ENCODE measurements around the gene SEC14L2.

SEC14L2 gene

DNA sequence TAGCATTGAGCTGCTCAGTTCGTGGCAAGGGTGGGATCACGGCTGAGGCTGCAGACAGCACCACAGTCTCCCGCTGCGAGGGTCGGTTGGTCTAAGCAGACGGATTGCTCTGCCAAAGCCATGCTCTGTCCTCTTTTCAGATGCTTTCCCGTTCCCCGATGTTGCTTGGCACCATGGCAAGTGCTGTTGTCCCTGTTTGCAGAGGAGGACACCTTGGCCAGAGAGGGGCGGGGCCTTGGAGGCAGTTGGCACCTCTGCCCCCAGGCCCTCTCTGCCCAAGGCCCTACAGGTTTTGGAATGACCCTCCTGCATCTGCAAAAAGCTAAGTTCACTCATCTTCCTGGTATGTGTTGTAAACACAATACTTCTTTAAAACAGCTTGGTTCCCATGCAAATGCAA lies 28.4 kb upstream of the SEC14L2 start:
- ChIA-PET POLR2A (interaction anchor here (0.9 to 1.6 kb wide), 2 partner anchors 12 to 55 kb away, joined by 3 to 14 read pairs; partner anchors contain the start of genes CCDC157 and SF3A1), CTCF (interaction anchor here (0.6 to 1.4 kb wide), 4 partner anchors 18 to 141 kb away, joined by 3 to 9 read pairs (median 6); no protein-coding TSS in a partner anchor)
- no peak overlapping the region for H3K4me3 ChIP-seq (ENCODE audit: low read depth, low read length)
- H3K9me3 ChIP-seq (ENCODE audit: control insufficient read depth, insufficient read depth, low read depth, low read length), result no peaks in the 10 kb centered on the region
- H3K36me3 ChIP-seq (ENCODE audit: control insufficient read depth in 2 of 2, insufficient read depth in 1 of 2, low read length in 2 of 2), result peaks cover 0 to 8% of the 10 kb centered on the region in 2 experiments; a peak in 2 of 3 replicates
- H3K4me1 ChIP-seq (ENCODE audit: control insufficient read depth, insufficient read depth, low read length), result no peaks in the 10 kb centered on the region
- TF ChIP-seq ZNF138 (tag by site-specific recombination; IDR thresholded peaks at IDR 0.05; ENCODE audit: borderline replicate concordance) (no peak), ZNF596 (tag by site-specific recombination; IDR thresholded peaks at IDR 0.05) (no peak), ZNF692 (tag by site-specific recombination; IDR thresholded peaks at IDR 0.05) (no peak), ZNF664 (tag by site-specific recombination; IDR thresholded peaks at IDR 0.05) (no peak), ZNF561 (tag by site-specific recombination; IDR thresholded peaks at IDR 0.05; ENCODE audit: borderline replicate concordance) (no peak), REPIN1 (tag by site-specific recombination; IDR thresholded peaks at IDR 0.05; ENCODE audit: low read depth) (no peak), ZBTB48 (tag by site-specific recombination; IDR thresholded peaks at IDR 0.05) (no peak)
- TF ChIP-seq, protein P1, sequence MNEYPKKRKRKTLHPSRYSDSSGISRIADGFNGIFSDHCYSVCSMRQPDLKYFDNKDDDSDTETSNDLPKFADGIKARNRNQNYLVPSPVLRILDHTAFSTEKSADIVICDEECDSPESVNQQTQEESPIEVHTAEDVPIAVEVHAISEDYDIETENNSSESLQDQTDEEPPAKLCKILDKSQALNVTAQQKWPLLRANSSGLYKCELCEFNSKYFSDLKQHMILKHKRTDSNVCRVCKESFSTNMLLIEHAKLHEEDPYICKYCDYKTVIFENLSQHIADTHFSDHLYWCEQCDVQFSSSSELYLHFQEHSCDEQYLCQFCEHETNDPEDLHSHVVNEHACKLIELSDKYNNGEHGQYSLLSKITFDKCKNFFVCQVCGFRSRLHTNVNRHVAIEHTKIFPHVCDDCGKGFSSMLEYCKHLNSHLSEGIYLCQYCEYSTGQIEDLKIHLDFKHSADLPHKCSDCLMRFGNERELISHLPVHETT (tag by site-specific recombination; IDR thresholded peaks at IDR 0.05), result no peak
- no peak overlapping the region for H3K27ac ChIP-seq (ENCODE audit: extremely low read depth, low read depth, low read length)

DNA sequence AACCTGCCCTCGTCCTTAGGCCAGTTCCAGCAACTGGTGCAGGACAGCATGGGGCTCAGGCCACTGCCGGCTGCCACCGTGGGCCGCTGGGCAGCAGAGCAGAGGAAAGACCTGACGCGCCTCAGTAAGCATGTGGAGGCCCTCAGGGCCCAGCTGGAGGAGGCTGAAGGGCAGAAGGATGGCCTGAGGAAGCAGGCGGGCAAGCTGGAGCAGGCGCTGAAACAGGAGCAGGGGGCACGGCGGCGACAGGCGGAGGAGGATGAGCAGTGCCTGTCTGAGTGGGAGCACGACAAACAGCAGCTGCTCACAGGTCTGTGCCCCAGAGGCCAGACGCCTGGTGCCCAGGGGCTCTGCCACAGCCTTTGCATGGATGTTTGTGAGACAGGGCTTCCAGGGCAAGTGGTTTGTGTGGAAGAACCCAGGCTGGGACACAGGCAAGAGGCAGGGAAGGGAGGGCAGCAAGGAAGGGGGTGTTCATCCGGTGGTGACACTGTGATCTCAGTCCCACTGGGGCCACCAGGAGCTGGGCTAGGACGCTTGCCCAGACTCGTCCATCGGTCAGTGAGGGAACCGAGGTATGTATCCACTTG lies 26.1 kb upstream of the SEC14L2 start:
- TF ChIP-seq KLF16 (tag by site-specific recombination; IDR thresholded peaks at IDR 0.05), result no peak
- no peak for TF ChIP-seq ZNF830 (tag by site-specific recombination; IDR thresholded peaks at IDR 0.05; ENCODE audit: low read depth)
- TF ChIP-seq ZNF292 (tag by site-specific recombination; IDR thresholded peaks at IDR 0.05; ENCODE audit: borderline replicate concordance, low read depth), result no peak
- ChIA-PET POLR2A (interaction anchor here (0.9 to 1.4 kb wide), 2 partner anchors 12 to 14 kb away, joined by 3 to 6 read pairs; partner anchors contain the start of genes CCDC157 and SF3A1), CTCF (interaction anchor here (0.5 to 0.7 kb wide), 2 partner anchors 15 to 17 kb away, joined by 3 read pairs; no protein-coding TSS in a partner anchor)
- Histone ChIP-seq H3K4me1 (ENCODE audit: control insufficient read depth, insufficient read depth, low read length) (no peaks in the 10 kb centered on the region), H3K27ac (ENCODE audit: extremely low read depth, low read depth, low read length) (no peak overlapping the region), H3K9me3 (ENCODE audit: control insufficient read depth, insufficient read depth, low read depth, low read length) (no peaks in the 10 kb centered on the region), H3K4me3 (ENCODE audit: low read depth, low read length) (no peak overlapping the region), H3K36me3 (ENCODE audit: control insufficient read depth in 2 of 2, insufficient read depth in 1 of 2, low read length in 2 of 2) (peaks cover 0 to 19% of the 10 kb centered on the region in 2 experiments; a peak in 1 of 3 replicates)

- no peak overlapping the region for H3K4me3 ChIP-seq (ENCODE audit: low read depth, low read length)
- ChIA-PET POLR2A (interaction anchor here (0.9 to 1.4 kb wide), 2 partner anchors 11 to 15 kb away, joined by 3 to 6 read pairs; partner anchors contain the start of genes CCDC157 and SF3A1), CTCF (interaction anchor here (0.5 to 0.7 kb wide), 2 partner anchors 14 to 18 kb away, joined by 3 read pairs; no protein-coding TSS in a partner anchor)
- no peaks in the 10 kb centered on the region for H3K4me1 ChIP-seq (ENCODE audit: control insufficient read depth, insufficient read depth, low read length)
- H3K27ac ChIP-seq (ENCODE audit: extremely low read depth, low read depth, low read length), result no peak overlapping the region
- no peaks in the 10 kb centered on the region for H3K9me3 ChIP-seq (ENCODE audit: control insufficient read depth, insufficient read depth, low read depth, low read length)
- peaks cover 0 to 14% of the 10 kb centered on the region in 2 experiments; a peak in 1 of 3 replicates for H3K36me3 ChIP-seq (ENCODE audit: control insufficient read depth in 2 of 2, insufficient read depth in 1 of 2, low read length in 2 of 2)
- TF ChIP-seq ZNF19 (tag by site-specific recombination; IDR thresholded peaks at IDR 0.05; ENCODE audit: low read depth) (no peak), ZNF610 (tag by site-specific recombination; IDR thresholded peaks at IDR 0.05; ENCODE audit: borderline replicate concordance) (no peak), ZFHX2 (tag by site-specific recombination; conservative IDR thresholded peaks at IDR 0.05) (no peak), ZBTB20 (tag by site-specific recombination; IDR thresholded peaks at IDR 0.05) (no peak), ZBTB7A (tag by site-specific recombination; IDR thresholded peaks at IDR 0.05; ENCODE audit: low read depth) (no peak), ZNF146 (tag by site-specific recombination; IDR thresholded peaks at IDR 0.05) (no peak), ZNF223 (tag by site-specific recombination; IDR thresholded peaks at IDR 0.05) (no peak), PBX3 (CRISPR knock-in tag; IDR thresholded peaks at IDR 0.05) (no peak), ZNF792 (tag by site-specific recombination; IDR thresholded peaks at IDR 0.05) (no peak), ZNF501 (tag by site-specific recombination; IDR thresholded peaks at IDR 0.05) (no peak), ZNF366 (tag by site-specific recombination; conservative IDR thresholded peaks at IDR 0.05) (no peak), ZNF76 (tag by site-specific recombination; IDR thresholded peaks at IDR 0.05; ENCODE audit: borderline replicate concordance, low read depth) (no peak)
- TF ChIP-seq, protein P2, sequence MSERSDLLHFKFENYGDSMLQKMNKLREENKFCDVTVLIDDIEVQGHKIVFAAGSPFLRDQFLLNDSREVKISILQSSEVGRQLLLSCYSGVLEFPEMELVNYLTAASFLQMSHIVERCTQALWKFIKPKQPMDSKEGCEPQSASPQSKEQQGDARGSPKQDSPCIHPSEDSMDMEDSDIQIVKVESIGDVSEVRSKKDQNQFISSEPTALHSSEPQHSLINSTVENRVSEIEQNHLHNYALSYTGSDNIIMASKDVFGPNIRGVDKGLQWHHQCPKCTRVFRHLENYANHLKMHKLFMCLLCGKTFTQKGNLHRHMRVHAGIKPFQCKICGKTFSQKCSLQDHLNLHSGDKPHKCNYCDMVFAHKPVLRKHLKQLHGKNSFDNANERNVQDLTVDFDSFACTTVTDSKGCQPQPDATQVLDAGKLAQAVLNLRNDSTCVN (tag by site-specific recombination; optimal IDR thresholded peaks at IDR 0.05), result no peak
- TF ChIP-seq, protein P3, sequence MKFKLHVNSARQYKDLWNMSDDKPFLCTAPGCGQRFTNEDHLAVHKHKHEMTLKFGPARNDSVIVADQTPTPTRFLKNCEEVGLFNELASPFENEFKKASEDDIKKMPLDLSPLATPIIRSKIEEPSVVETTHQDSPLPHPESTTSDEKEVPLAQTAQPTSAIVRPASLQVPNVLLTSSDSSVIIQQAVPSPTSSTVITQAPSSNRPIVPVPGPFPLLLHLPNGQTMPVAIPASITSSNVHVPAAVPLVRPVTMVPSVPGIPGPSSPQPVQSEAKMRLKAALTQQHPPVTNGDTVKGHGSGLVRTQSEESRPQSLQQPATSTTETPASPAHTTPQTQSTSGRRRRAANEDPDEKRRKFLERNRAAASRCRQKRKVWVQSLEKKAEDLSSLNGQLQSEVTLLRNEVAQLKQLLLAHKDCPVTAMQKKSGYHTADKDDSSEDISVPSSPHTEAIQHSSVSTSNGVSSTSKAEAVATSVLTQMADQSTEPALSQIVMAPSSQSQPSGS (tag by site-specific recombination; IDR thresholded peaks at IDR 0.05; ENCODE audit: low read depth), result no peak
These were observed 25.5 kb upstream of the SEC14L2 start for GRCh38 chr22:30371321-30371720.

Measured in HEK293 (cell line).